SKM-1 (cell line): ENCODE data around the gene ZNF490.
"Not testable (repeated sequence)": the region's sequence is repeated elsewhere in the genome, so short reads cannot be mapped to it uniquely, and the experiment has no call there.

Source experiments
- DNase-seq: peaks from one replicate; lab custom pipeline; 2025; ENCODE audit not compliant: unreplicated experiment; lab: John Stamatoyannopoulos, UW

The ZNF490 gene

GRCh38 chr19:12623361-12624031 lies 12.9 kb upstream of the ZNF490 start:
- no peak for DNase-seq

DNA sequence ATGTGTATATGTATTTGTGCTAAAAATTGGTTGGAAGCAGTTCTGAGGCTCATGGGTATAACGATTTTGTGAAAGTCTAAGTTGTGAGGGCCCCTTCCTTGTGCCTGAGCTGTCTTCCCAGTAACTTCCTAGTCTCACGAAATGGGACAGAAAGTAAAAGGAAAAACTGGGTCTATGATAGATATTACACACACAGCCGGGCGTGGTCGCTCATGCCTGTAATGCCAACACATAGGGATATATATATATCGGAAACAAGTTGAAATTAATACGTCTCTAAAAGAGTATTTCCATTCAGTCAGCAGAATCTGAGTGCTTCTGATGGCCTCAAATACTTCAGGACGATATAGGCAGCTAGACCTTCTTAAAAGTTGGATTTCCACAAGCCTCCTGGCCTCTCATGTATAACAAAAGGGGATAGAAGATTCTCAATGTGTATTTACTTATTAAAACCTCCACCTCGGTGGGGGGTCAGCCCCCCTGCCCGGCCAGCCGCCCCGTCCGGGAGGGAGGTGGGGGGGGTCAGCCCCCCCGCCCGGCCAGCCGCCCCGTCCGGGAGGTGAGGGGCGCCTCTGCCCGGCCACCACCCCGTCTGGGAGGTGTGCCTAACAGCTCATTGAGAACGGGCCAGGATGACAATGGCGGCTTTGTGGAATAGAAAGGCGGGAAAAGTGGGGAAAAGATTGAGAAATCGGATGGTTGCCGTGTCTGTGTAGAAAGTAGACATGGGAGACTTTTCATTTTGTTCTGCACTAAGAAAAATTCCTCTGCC lies 10.8 kb upstream of the ZNF490 start:
- DNase-seq = not testable (repeated sequence)

DNA sequence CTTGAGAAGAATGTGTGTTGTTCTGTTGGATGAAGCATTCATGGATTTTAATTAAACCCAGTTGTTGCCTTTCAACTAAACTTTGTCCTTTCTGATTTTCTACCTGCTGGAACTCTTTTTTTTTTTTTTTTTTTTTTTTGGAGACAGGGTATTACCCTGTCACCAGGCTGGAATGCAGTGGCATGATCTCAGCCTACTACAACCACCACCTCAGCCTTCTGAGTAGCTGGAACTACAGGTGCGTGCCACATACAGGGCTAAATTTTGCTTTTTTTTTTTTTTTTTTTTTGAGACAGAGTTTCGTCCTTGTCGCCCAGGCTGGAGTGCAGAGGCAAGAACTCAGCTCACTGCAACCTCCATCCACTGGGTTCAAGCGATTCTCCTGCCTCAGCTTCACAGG lies 7.0 kb upstream of the ZNF490 start:
- DNase-seq = no peak

DNA sequence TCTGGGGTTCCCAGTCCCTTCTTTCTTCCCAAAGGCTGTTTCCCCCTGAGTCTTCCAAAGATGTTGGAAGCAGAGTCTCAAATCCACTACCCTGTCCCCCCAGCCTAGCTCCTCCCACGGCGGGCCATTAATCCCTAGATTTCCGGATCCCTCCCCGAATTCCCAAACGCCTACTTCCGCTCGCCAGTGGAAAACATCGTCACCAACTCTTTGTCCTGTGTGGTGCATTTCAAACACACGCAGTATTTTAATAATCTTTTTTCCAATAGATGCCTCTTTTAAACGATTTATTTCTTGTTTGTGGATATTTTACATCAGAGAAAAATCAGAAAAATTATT lies 717 bp upstream of the ZNF490 start:
- no peak for DNase-seq

- no peak for DNase-seq
Observed at GRCh38 chr19:12607631-12608030, 3.0 kb downstream of the ZNF490 start.

DNA sequence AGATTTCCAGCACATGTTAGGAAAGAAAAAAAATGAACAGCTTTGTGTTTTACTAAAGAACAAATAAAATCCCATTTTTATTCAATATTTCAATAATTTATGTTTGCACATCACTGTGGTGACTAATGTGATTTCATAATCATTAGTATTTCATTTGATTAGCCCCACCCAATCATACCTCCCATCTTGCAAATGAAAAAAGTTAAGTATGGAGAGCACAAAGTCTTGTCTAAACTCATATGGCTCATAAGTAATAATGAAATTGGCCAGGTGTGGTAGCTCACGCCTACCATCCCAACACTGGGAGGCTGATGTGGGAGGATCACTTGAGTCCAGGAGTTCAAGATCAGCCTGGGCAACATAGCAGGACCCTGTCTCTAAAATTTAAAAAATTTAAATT lies 3.8 kb downstream of the ZNF490 start:
- DNase-seq = no peak

- no peak for DNase-seq
Observed at GRCh38 chr19:12603714-12604113, 6.9 kb downstream of the ZNF490 start.

DNA sequence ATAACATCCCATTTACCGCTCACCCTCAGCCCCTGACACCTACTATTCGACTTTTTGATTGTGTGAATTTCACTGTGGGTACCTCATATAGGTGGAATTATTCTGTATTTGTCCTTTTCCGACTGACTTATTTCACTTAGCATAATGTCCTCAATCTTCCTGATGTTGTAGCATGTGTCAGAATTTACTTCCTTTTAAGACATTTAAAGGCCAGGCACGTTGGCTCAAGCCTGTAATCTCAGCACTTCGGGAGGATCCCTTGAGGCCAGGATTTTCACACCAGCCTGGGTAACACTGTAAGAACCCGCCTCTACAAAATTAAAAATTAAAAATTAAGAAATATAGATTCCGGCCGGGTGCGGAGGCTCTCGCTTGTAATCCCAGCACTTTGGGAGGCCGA lies 13.0 kb downstream of the ZNF490 start:
- no peak for DNase-seq

DNA sequence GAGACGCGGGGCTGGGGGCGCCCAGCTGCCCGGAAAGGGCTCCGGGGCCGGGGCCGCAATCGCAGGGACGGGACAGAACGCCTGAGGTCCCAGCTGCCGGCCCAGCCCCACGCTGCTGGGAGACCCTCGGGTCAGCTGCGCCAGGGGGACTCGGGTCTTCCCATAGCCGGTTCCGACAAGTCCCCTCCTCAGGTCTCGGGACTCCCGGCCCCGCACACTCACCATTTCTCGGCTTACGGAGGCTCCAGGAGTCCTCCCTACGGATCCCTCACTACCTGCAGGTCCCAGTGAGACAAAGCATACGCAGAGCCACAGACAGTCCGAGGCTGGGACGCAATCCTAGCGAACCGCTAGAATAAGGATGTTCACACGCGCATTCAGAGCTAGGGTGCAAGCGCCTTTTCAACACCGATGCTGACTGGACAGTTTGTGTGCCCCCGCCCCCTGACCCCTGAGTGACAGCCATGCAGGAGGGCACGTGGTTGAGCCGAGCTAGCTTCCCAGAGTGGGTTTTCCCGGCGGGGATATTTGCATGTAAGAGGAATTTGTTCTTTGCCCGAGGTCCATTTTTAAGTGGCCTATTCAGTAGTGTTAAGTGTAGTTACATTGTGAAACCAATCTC lies 13.6 kb downstream of the ZNF490 start:
- DNase-seq = no peak

- no peak for DNase-seq
Observed at GRCh38 chr19:12596485-12596884, 14.1 kb downstream of the ZNF490 start.

DNA sequence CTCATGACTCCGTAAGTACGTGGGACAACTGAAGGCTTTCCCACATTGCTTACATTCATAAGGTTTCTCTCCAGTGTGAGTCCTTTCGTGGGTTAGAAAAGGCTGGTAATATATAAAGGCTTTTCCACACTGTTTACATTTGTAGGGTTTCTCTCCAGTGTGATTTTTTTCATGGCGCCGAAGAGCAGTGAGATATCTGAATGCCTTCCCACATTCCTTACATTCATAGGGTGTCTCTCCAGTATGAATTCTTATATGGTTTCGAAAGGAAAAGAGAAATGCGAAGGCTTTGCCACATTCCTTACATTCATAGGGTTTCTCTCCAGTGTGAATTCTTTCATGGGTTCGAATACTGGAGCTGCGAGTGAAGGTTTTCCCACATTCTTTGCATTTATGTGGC lies 29.5 kb downstream of the ZNF490 start:
- DNase-seq = no peak

GRCh38 chr19:12580180-12580694 lies 30.4 kb downstream of the ZNF490 start:
- DNase-seq = no peak

DNA sequence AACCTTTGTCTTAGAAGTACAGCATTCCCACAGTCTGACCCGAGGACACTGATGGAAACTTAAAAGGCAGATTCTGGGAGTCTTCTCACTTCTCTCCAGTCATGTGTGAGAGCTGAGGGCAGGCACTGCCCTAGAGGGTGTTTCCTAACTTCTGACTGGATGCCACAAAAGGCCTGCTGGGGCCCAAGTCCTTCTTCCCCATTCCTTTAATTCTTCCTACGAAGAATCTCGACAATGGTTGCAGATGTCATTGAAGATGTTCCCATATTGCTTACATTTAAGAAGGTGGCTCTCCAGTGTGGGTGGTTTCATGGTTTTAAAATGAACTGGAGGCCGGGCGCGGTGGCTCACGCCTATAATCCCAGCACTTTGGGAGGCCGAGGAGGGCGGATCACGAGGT lies 32.0 kb downstream of the ZNF490 start:
- DNase-seq = no peak

DNA sequence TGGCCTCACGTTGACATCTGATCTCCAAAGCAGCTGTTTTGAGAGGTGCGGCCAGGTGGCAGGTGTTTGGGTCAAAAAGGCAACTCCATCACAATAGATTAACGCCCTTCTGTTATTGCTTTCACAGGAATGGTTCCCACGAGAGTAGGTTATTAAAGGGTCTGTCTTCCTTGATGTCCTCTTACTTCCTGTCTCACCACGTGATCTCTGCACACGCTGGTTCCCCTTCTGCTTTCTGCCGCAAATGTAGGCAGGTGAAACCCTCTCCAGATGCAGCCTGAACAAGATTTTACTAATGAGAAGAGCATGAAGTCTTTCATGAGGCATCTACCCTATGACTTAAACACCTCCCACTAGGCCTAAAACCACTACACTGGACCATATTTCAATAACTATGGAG lies 36.6 kb downstream of the ZNF490 start:
- no peak for DNase-seq

- no peak for DNase-seq
Observed at GRCh38 chr19:12567951-12568350, 42.7 kb downstream of the ZNF490 start.

- not testable (repeated sequence) for DNase-seq
Observed at GRCh38 chr19:12566380-12566779, 44.2 kb downstream of the ZNF490 start.

- DNase-seq = peak; percentile 71
Observed at GRCh38 chr19:12564016-12564664, 46.5 kb downstream of the ZNF490 start.

DNA sequence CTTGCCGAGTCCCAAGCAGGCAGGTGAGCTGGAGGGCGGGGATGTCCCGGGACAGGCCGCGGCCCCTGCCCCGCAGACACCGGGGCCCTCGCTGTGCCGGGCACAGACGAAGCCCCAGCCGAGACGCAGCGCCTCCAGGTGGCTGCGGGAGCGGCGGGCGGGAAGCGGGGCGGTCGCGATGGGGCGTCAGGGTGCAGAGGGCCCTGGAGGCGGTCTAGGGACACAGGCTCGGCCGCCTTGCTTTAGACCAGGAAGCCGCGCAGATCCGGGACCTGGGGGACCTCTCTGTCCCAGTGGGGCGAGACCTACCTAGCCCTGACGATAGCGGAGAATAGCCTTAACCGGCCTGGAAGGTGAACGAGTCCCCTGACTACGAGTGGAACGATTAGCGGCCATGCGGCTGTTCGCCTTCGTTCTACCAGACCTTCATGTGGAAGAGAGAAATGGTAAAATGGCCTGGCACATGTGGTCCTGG lies 55.1 kb downstream of the ZNF490 start:
- no peak for DNase-seq

- peak; percentile 98 for DNase-seq
Observed at GRCh38 chr19:12551060-12551832, 59.4 kb downstream of the ZNF490 start, which contains the start of gene ZNF564. Gene ZNF564, minus strand, starts transcription at chr19:12551482. Its CDS starts 150 bp downstream, at chr19:12551332.

DNA sequence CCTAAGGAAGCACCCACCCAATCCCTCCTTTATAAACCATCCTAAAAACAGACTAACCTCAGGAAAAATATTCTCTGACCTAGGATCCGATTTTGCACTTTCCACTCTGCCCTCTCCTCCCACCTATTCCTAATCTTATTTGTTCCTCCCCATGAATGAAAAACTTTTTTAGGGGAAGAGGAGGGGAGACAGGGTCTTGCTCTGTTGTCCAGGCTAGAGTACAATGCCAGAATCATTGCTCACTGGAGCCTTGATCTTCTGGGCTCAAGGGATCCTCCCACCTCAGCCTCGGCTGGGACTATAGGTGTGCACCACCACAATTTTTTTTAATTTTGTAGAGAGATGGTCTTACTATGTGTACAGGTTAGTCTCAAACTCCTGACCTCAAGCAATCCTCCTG lies 63.7 kb downstream of the ZNF490 start:
- no peak for DNase-seq

- no peak for DNase-seq
Observed at GRCh38 chr19:12546068-12546467, 64.5 kb downstream of the ZNF490 start.
